GM18508 (cell line): ENCODE results near the gene WDR18.

Experiments used
- ATAC-seq: cut with Tn5 transposase; IDR thresholded peaks from one replicate; pipeline ENCODE4 v1.9.1; 2021; ENCODE audit warnings: moderate number of reproducible peaks; ENCODE audit not compliant: insufficient read depth, unreplicated experiment

WDR18 gene

GRCh38 chr19:1038978-1039645 lies 55.0 kb downstream of the WDR18 start:
- no peak for ATAC-seq

GRCh38 chr19:1039646-1040475 lies 55.7 kb downstream of the WDR18 start, which contains the start of gene ABCA7:
Gene ABCA7 (plus strand): TSS chr19:1040107. CDS start chr19:1041362, 1,255 bp downstream.
- ATAC-seq = peak; percentile 45

- ATAC-seq = no peak
Measured at GRCh38 chr19:1040476-1041271, 56.5 kb downstream of the WDR18 start.

- no peak for ATAC-seq
Measured at GRCh38 chr19:1041272-1041834, 57.2 kb downstream of the WDR18 start.

DNA sequence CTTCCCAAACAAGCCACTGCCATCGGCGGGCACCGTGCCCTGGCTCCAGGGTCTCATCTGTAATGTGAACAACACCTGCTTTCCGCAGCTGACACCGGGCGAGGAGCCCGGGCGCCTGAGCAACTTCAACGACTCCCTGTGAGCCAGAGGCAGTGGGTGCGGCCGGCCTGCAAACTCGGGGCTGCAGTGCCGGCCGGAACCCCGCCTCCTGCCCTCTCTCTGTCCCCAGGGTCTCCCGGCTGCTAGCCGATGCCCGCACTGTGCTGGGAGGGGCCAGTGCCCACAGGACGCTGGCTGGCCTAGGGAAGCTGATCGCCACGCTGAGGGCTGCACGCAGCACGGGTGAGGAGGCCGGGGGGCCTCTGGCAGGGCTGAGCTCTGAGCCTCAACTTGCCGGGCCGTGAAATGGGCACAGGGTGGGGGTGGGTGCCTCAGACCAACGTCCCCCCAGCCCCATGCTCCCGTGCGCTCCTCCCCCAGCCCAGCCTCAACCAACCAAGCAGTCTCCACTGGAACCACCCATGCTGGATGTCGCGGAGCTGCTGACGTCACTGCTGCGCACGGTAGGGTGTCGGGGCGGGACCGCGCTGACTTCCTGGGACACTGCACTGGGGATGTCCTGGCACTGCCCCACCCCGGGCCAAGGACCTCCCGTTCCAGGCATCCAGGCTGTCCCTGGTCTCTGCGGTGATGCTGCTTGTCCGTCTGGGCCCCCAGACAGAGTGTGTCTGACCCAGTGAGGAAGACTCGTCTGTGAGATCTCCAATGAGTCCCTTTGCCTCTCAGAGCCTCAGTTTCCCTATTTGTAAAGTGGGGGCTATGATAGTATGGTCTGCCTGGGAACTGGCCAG lies 57.9 kb downstream of the WDR18 start:
- ATAC-seq = no peak

- ATAC-seq = no peak
Measured at GRCh38 chr19:1042689-1043511, 58.8 kb downstream of the WDR18 start.
